ENCODE data around the gene GIMAP4.
"Not testable (repeated sequence)": the region's sequence is repeated elsewhere in the genome, so short reads cannot be mapped to it uniquely, and the experiment has no call there.

Gene GIMAP4

GRCh38 chr7:150567169-150567568 lies at the start of gene GIMAP4:
TSS of gene GIMAP4 (plus strand) at chr7:150567390. CDS start at chr7:150569902, 2,512 bp downstream.
- peak; percentile 64 for DNase-seq

GRCh38 chr7:150519310-150519709 lies 47.9 kb upstream of the GIMAP4 start:
- no peak for DNase-seq

- DNase-seq = peak; percentile 60
Measured at GRCh38 chr7:150520145-150520544, 47.0 kb upstream of the GIMAP4 start.

GRCh38 chr7:150522931-150523330 lies 44.3 kb upstream of the GIMAP4 start:
- not testable (repeated sequence) for DNase-seq

- DNase-seq = peak; percentile 38
Measured at GRCh38 chr7:150524018-150524417, 43.2 kb upstream of the GIMAP4 start.

GRCh38 chr7:150531704-150532103 lies 35.5 kb upstream of the GIMAP4 start:
- no peak for DNase-seq

GRCh38 chr7:150538259-150538658 lies 28.9 kb upstream of the GIMAP4 start:
- no peak for DNase-seq

GRCh38 chr7:150553163-150553562 lies 14.0 kb upstream of the GIMAP4 start:
- DNase-seq = no peak

GRCh38 chr7:150556521-150557138 lies 10.6 kb upstream of the GIMAP4 start:
- DNase-seq = peak; percentile 65

- DNase-seq = no peak
Measured at GRCh38 chr7:150560486-150560885, 6.7 kb upstream of the GIMAP4 start.

- DNase-seq = no peak
Measured at GRCh38 chr7:150562919-150563318, 4.3 kb upstream of the GIMAP4 start.

- peak; percentile 56 for DNase-seq
Measured at GRCh38 chr7:150564006-150564405, 3.2 kb upstream of the GIMAP4 start.

- DNase-seq = no peak
Measured at GRCh38 chr7:150564566-150564965, 2.6 kb upstream of the GIMAP4 start.

GRCh38 chr7:150565239-150565638 lies 2.0 kb upstream of the GIMAP4 start:
- no peak for DNase-seq

- DNase-seq = no peak
Measured at GRCh38 chr7:150566123-150566522, 1.1 kb upstream of the GIMAP4 start.

- no peak for DNase-seq
Measured at GRCh38 chr7:150566572-150566971, 618 bp upstream of the GIMAP4 start.

- peak; percentile 52 for DNase-seq
Measured at GRCh38 chr7:150567871-150568301, 696 bp downstream of the GIMAP4 start.

- DNase-seq = peak; percentile 66
Measured at GRCh38 chr7:150568714-150569113, 1.5 kb downstream of the GIMAP4 start.

GRCh38 chr7:150569245-150569955 lies 2.2 kb downstream of the GIMAP4 start:
- DNase-seq = peak; percentile 46

- DNase-seq = no peak
Measured at GRCh38 chr7:150570556-150571465, 3.6 kb downstream of the GIMAP4 start.

GRCh38 chr7:150572496-150572895 lies 5.3 kb downstream of the GIMAP4 start:
- no peak for DNase-seq

- peak; percentile 26 for DNase-seq
Measured at GRCh38 chr7:150579979-150580637, 12.9 kb downstream of the GIMAP4 start.

Measured in CD4-positive, alpha-beta T cell treated with Interleukin-6 for 4 hours (primary cell).